ES-I3 (cell line): ENCODE measurements around the gene STARD10.
"Not testable (repeated sequence)": the region's sequence is repeated elsewhere in the genome, so short reads cannot be mapped to it uniquely, and the experiment has no call there.

ENCODE experiments used
- H3K36me3 ChIP-seq: 2 replicates; pipeline ENCODE4 v1.6.1; 2013; ENCODE audit warnings: mild to moderate bottlenecking, low read length, control low read depth, moderate library complexity; ENCODE audit not compliant: insufficient read depth
- H3K4me1 ChIP-seq: 2 replicates; pipeline ENCODE4 v1.6.1; 2013; ENCODE audit warnings: mild to moderate bottlenecking, control low read depth, low read length; ENCODE audit not compliant: insufficient read depth
- H3K9ac ChIP-seq: 2 replicates; pipeline ENCODE4 v1.6.1; 2013; ENCODE audit warnings: low read depth, mild to moderate bottlenecking, low read length, moderate library complexity
- H3K9me3 ChIP-seq: 2 replicates; pipeline ENCODE4 v1.6.1; 2013; ENCODE audit warnings: mild to moderate bottlenecking, low read length, moderate library complexity; ENCODE audit not compliant: control insufficient read depth, insufficient read depth

STARD10 gene

GRCh38 chr11:72829884-72830533 lies 36.2 kb upstream of the STARD10 start:
- Histone ChIP-seq H3K9ac (no peak overlapping the region), H3K4me1 (peaks cover 10% of the 10 kb centered on the region), H3K9me3 (no peaks in the 10 kb centered on the region), H3K36me3 (no peaks in the 10 kb centered on the region)

- no peak overlapping the region for H3K9ac ChIP-seq
- no peaks in the 10 kb centered on the region for H3K9me3 ChIP-seq
- H3K36me3 ChIP-seq: no peaks in the 10 kb centered on the region
- H3K4me1 ChIP-seq: peaks cover 10% of the 10 kb centered on the region
Measured at GRCh38 chr11:72829178-72829577, 35.3 kb upstream of the STARD10 start.

GRCh38 chr11:72828692-72829101 lies 34.9 kb upstream of the STARD10 start:
- Histone ChIP-seq H3K36me3 (no peaks in the 10 kb centered on the region), H3K9ac (no peak overlapping the region), H3K9me3 (no peaks in the 10 kb centered on the region), H3K4me1 (peaks cover 10% of the 10 kb centered on the region)

GRCh38 chr11:72828081-72828567 lies 34.3 kb upstream of the STARD10 start:
- Histone ChIP-seq H3K4me1 (peaks cover 10% of the 10 kb centered on the region), H3K9ac (no peak overlapping the region), H3K36me3 (no peaks in the 10 kb centered on the region), H3K9me3 (no peaks in the 10 kb centered on the region)

- H3K4me1 ChIP-seq, H3K36me3 ChIP-seq, H3K9me3 ChIP-seq, H3K9ac ChIP-seq: not testable (repeated sequence)
Measured at GRCh38 chr11:72827656-72828055, 33.8 kb upstream of the STARD10 start.

GRCh38 chr11:72826942-72827480 lies 33.2 kb upstream of the STARD10 start:
- Histone ChIP-seq H3K4me1 (peaks cover 5% of the 10 kb centered on the region), H3K9me3 (no peaks in the 10 kb centered on the region), H3K9ac (no peak overlapping the region), H3K36me3 (no peaks in the 10 kb centered on the region)

- H3K36me3 ChIP-seq: no peaks in the 10 kb centered on the region
- no peak overlapping the region for H3K9ac ChIP-seq
Measured at GRCh38 chr11:72826191-72826941, 32.5 kb upstream of the STARD10 start.

GRCh38 chr11:72825661-72826060 lies 31.8 kb upstream of the STARD10 start:
- H3K36me3 ChIP-seq: no peaks in the 10 kb centered on the region
- H3K4me1 ChIP-seq: peaks cover 4% of the 10 kb centered on the region
- no peaks in the 10 kb centered on the region for H3K9me3 ChIP-seq
- H3K9ac ChIP-seq: no peak overlapping the region

More at GRCh38 chr11:72826191-72826941, 32.5 kb upstream of the STARD10 start:
- no peaks in the 10 kb centered on the region for H3K4me1 ChIP-seq
- no peaks in the 10 kb centered on the region for H3K9me3 ChIP-seq

- H3K4me1 ChIP-seq: peaks cover 4% of the 10 kb centered on the region
- no peaks in the 10 kb centered on the region for H3K9me3 ChIP-seq
- H3K9ac ChIP-seq: no peak overlapping the region
- H3K36me3 ChIP-seq: no peaks in the 10 kb centered on the region
Measured at GRCh38 chr11:72824811-72825505, 31.1 kb upstream of the STARD10 start.

- peaks cover 4% of the 10 kb centered on the region for H3K4me1 ChIP-seq
- H3K36me3 ChIP-seq: no peaks in the 10 kb centered on the region
- H3K9ac ChIP-seq: no peak overlapping the region
- no peaks in the 10 kb centered on the region for H3K9me3 ChIP-seq
Measured at GRCh38 chr11:72824020-72824419, 30.2 kb upstream of the STARD10 start.

- H3K36me3 ChIP-seq: no peaks in the 10 kb centered on the region
- H3K9me3 ChIP-seq: no peaks in the 10 kb centered on the region
- H3K4me1 ChIP-seq: peaks cover 4% of the 10 kb centered on the region
- H3K9ac ChIP-seq: no peak overlapping the region
Measured at GRCh38 chr11:72823105-72823804, 29.4 kb upstream of the STARD10 start.

- peaks cover 4% of the 10 kb centered on the region for H3K4me1 ChIP-seq
- peak overlapping the region; percentile 55 for H3K9ac ChIP-seq
- H3K36me3 ChIP-seq: no peaks in the 10 kb centered on the region
- H3K9me3 ChIP-seq: no peaks in the 10 kb centered on the region
Measured at GRCh38 chr11:72821920-72822799, 28.3 kb upstream of the STARD10 start.

GRCh38 chr11:72821221-72821919 lies 27.5 kb upstream of the STARD10 start:
- Histone ChIP-seq H3K36me3 (no peaks in the 10 kb centered on the region), H3K4me1 (peaks cover 4% of the 10 kb centered on the region), H3K9ac (peak overlapping the region; percentile 44), H3K9me3 (no peaks in the 10 kb centered on the region)
